ENCODE results near the gene LTB.
"Not testable (repeated sequence)": the region's sequence is repeated elsewhere in the genome, so short reads cannot be mapped to it uniquely, and the experiment has no call there.

The LTB gene

GRCh38 chr6:31597006-31597405, 14.8 kb upstream of the LTB start:
- no peak for DNase-seq

GRCh38 chr6:31592396-31592771, 10.2 kb upstream of the LTB start:
- no peak for DNase-seq

- DNase-seq = not testable (repeated sequence)
These were observed 8.5 kb upstream of the LTB start for GRCh38 chr6:31590691-31591090.

GRCh38 chr6:31588871-31589650, 6.8 kb upstream of the LTB start:
- DNase-seq = no peak

DNA sequence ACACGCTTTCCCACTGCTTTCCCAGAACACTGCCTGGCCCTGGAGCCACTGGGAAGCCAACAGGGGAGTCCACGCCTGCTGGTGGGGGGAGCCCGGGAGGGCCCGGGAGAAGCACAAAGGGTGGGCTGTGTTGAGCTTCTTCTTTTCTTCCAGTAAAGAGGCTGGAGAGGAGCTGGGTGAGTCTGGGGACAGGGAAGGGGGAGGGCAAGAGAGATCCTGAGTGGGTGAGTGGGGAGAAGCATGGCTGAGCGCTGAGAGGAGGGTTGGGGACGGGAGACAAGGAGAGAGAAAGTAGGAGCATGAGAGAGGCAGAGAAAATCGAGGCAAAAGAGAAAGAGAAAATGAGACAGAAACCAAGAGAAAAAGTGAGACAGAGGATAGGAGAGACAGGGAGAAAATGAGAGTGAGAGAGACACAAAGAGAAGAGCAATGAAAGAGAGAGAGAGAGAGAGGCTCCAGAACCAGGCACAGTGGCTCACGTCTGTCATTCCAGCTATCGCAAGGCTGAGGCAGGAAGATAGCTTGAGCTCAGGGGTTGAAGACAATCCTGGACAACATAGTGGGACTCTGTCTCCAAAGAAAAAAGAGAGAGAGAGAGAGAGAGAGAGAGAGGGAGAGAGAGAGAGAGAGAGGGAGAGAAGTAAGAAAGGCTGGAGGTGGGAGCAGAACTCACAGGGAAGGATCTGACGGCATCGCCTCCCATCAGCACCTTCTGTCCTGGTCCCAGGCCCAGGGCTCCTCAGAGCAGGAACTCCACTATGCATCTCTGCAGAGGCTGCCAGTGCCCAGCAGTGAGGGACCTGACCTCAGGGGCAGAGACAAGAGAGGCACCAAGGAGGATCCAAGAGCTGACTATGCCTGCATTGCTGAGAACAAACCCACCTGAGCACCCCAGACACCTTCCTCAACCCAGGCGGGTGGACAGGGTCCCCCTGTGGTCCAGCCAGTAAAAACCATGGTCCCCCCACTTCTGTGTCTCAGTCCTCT, 5.9 kb upstream of the LTB start:
- no peak for DNase-seq

DNA sequence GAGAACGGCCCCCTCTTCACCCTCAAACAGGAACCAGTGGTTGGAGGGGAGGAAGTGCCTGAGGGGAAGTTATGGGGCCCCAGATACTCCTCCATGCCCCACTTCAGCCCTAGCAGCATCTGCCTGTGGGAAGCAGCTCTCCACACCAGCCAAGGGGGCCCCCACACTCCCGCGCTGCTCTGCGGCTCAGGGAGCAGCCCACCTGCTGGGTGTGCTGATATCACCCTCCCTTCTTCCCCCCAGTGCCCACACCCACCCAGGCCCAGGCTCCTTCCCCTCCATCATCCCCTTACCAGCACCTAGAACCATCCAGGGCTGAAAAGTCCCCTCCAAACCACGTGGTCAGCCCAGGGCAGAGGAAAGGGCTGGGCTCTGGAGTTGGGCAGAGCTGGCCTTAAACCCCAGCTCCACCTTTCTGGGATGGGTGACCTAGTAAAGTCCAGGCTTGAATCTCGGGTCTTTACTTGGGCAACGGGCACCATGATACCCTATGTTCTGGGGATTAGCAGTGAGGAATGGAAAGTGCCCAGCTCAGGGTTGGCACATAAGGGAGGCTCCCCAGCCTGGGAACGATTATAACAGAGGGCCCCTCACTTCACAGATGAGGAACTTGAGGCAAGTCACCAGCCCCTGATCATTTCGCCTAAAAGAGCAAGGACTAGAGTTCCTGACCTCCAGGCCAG, 4.5 kb upstream of the LTB start:
- DNase-seq = no peak

DNA sequence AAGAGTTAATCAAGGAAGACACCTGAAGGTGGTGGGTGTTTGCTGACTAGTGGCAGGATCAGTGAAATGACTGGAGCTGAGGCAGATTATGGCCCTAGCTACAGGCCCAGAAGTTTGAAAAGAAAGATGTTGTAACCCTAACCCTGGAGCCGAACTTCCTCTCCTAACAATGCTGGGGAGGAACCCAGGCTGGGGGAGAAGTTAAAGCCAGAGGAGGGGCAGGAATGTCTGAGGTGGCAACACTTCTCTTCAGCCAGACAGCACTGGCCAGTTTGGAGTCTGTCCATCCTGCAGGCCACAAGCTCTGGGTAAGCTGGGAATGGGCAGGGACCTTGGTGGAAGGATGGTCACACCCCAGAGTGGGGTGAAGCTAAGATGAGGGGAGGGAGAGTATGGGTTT, 3.8 kb upstream of the LTB start, which contains the start of gene LST1:
LST1 (plus strand) TSS at position 270 of the 400 bp plus-strand sequence. CDS start 1,023 bp downstream, outside the sequence.
- DNase-seq = no peak

DNA sequence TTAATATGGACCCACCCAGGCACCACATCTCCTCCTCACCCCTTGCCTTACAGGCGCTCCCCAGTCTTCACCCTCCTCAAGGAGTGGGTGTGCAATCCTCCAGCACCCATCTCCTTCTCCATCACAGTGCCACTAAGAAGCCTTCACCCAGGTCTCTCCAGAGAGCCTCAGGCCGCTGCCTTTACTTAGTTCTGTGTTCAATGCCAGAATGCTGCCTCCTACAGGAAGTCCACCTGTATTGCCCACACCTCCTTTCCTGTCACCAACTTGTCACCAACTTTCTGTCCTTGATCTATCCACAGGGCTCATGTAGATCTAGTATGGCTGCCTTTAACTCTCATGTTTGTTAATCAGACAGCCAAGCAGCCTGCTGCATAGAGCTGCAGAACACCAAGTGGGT, 3.3 kb upstream of the LTB start:
- DNase-seq = no peak

- DNase-seq = no peak
These were observed 592 bp downstream of the LTB start for GRCh38 chr6:31581434-31582229.

DNA sequence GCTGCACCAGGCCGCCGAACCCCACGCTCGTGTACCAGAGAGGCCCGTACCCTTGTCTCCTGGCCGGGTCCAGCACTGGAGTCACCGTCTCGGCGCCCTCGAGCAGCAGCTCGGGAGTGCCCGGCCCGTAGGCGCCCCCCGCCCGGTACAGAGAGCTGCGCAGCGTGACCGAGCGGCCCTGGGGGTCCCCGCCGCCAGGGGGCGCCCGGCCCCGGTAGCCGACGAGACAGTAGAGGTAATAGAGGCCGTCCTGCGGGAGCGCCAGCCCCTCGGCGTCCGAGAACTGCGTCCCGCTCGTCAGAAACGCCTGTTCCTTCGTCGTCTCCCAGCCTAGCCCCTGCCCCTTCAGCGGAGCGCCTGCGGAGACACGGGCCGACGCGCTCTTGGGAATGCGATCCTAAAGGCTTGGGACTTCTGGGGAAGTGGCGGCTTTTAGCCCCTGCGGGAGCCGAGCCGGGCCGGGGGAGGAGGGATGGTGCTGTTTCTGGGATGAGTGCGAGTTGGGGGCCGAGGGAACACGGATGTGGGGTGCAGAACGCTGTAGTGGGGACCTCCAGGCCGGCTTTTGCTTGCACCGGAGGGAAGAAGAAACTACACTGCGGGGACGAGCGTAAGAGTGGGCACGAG, 1.3 kb downstream of the LTB start:
- peak; percentile 8 to 32 for DNase-seq

- DNase-seq = no peak
These were observed 1.8 kb downstream of the LTB start for GRCh38 chr6:31580438-31580740.

- no peak for DNase-seq
These were observed 2.4 kb downstream of the LTB start for GRCh38 chr6:31579546-31580437.

GRCh38 chr6:31579119-31579505, 3.1 kb downstream of the LTB start:
- no peak for DNase-seq

GRCh38 chr6:31578184-31579118, 3.8 kb downstream of the LTB start:
- DNase-seq = no peak

DNA sequence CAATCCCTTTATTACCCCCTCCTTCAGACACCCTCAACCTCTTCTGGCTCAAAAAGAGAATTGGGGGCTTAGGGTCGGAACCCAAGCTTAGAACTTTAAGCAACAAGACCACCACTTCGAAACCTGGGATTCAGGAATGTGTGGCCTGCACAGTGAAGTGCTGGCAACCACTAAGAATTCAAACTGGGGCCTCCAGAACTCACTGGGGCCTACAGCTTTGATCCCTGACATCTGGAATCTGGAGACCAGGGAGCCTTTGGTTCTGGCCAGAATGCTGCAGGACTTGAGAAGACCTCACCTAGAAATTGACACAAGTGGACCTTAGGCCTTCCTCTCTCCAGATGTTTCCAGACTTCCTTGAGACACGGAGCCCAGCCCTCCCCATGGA, 4.7 kb downstream of the LTB start:
- no peak for DNase-seq

GRCh38 chr6:31576897-31577578, 5.2 kb downstream of the LTB start:
- no peak for DNase-seq

DNA sequence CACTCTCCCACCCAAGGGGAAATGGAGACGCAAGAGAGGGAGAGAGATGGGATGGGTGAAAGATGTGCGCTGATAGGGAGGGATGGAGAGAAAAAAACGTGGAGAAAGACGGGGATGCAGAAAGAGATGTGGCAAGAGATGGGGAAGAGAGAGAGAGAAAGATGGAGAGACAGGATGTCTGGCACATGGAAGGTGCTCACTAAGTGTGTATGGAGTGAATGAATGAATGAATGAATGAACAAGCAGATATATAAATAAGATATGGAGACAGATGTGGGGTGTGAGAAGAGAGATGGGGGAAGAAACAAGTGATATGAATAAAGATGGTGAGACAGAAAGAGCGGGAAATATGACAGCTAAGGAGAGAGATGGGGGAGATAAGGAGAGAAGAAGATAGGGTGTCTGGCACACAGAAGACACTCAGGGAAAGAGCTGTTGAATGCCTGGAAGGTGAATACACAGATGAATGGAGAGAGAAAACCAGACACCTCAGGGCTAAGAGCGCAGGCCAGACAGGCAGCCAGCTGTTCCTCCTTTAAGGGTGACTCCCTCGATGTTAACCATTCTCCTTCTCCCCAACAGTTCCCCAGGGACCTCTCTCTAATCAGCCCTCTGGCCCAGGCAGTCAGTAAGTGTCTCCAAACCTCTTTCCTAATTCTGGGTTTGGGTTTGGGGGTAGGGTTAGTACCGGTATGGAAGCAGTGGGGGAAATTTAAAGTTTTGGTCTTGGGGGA, 6.1 kb downstream of the LTB start:
- DNase-seq = no peak

GRCh38 chr6:31575335-31575901, 6.8 kb downstream of the LTB start, which contains the start of gene TNF:
TNF (plus strand) TSS chr6:31575565; CDS start chr6:31575742, 177 bp downstream.
- no peak for DNase-seq
